NOMO-1 treated with DMSO at 0.1 percent for 48 hours (cell line): Measurements from ENCODE around the gene KCNQ2.
"Not testable (repeated sequence)": the region's sequence is repeated elsewhere in the genome, so short reads cannot be mapped to it uniquely, and the experiment has no call there.

Experiments
- DNase-seq: peaks from one replicate; lab custom pipeline; 2025; ENCODE audit not compliant: unreplicated experiment; lab: John Stamatoyannopoulos, UW

Gene KCNQ2

DNA sequence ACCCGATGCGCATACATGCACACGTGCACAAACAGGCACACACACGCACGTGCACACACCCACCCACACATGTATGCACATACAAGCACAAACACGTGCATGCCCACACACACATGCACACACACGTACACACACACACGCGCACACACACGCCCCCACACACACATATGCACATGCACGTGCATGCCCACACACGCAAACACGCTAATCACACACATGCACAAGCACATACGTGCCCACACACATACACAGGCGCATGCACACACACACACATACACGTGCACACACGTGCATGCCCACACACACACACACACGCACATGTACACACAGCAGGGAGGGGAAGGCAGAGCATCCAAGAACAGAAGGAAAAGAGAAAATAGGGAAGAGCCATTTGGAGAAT is 84.5 kb downstream of the KCNQ2 start:
- no peak for DNase-seq

DNA sequence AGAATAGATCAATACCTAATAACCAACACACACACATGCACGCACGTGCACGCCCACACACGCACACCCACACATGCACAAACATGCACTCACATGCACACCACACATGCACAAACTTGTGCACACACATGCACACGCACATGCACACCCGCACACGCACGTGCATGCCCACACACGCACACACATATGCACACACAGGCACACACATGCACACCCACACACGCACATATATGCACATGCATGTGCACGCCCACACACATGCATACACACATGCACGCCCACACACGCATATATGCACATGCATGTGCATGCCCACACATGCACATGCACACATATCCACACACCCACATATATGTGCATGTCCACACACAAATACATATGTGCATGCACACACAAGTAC is 85.1 kb downstream of the KCNQ2 start:
- no peak for DNase-seq

DNA sequence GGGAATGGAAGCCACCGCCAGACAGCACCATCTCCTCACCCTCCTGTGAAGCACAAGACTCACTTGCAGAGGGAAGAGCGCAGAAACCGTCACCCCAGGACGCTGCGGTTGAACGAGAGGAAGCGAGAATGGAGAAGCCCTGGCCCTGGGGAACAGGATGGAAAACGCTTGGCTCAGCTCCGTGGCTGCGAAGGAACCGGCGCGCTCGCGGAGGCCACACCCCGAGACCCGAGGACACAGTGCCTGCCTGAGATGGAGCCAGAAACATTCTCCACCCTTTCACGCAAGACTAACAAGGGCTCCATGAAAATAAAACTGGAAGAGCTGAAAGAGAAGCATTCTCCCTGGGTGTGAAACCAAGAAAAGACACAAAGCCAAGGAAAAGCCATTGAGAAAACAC is 86.0 kb downstream of the KCNQ2 start:
- no peak for DNase-seq

DNA sequence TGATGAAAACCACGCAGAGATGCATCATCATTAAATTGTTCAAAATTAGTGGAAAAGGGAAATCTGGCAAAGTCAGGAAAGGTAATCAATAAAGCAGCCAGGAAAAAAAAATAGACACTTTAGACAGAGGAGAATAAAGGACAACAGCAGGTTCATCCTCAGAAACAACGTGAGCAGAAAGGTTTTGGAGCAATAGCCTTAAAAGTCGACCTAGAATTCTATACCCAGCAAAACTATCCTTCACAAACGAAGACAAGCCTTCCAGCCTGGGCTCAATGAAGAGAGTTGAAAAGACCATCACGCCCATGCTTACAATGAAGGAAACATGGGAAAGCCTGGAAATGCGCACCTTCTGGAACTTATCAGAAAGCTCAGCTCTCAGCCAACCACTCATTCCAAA is 86.6 kb downstream of the KCNQ2 start:
- DNase-seq: no peak

DNA sequence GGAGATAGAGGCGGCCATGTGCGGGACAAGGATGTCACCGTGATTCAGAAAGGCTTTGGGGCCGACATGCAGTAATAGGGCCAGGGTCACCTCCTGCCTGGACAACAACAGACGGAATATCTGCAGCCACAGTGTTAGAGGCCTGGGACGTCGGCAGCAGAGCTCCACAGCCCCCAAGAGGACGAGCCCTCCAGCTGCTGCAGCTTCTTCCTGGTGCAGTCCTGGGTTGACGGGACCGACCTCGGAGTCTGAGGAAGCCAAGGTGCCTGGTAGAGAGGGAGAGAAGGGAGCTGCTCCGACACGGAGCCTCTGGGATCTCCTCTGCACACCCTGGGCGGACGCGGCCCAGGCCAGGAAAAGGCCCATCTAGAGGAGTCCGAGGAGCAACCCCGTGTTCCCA is 88.1 kb downstream of the KCNQ2 start:
- no peak for DNase-seq

DNA sequence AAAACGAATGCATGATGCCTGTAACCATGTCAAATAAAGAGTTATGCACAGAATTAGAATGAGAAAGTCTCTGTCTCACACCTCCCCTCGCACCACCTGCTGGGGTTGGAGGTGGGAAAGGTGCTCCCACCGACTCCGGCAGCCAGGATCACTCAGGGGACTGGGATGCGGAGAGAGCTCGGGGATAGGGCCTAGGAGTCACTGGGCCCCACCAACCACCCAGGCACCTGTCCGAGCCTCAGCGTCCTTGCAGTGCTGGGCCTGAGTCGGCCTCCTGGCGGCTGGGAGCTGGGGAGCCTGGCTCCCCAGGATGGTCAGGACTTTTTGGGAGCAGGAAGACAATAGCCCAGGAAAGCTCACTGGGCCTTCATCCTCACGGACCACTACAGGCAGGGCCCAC is 88.9 kb downstream of the KCNQ2 start:
- DNase-seq: no peak

DNA sequence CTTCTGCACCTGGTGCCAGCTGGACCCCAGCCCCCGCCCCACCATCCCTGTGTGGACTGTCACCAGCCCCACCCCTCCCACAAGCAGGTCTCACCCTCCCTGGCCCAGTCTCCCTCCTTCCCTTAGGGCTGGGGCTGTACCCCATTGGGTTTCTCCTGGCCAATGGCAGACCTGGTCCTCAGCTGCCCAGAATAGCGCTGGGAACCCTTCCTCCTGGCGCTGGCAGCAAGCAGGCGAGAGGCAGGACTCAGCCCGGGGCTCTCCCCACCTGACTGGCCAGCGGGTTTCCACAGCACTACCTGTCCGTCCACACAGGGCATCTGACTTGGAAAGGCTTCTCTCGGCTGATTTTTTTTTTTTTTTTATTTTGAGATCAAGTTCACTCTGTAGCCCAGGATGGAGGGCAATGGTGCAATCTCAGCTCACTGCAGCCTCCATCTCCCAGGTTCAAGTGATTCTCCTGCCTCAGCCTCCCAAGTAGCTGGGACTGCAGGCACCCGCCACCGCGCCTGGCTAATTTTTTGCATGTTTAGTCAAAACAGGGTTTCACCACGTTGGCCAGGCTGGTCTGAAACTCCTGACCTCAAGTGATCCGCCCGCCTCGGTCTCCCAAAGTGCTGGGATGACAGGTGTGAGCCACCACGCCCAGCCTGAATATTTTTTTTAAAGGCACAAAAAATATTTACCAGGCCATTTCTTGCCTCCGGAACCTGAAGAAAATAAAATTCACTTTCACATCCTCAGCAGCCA is 89.7 kb downstream of the KCNQ2 start:
- DNase-seq: no peak

DNA sequence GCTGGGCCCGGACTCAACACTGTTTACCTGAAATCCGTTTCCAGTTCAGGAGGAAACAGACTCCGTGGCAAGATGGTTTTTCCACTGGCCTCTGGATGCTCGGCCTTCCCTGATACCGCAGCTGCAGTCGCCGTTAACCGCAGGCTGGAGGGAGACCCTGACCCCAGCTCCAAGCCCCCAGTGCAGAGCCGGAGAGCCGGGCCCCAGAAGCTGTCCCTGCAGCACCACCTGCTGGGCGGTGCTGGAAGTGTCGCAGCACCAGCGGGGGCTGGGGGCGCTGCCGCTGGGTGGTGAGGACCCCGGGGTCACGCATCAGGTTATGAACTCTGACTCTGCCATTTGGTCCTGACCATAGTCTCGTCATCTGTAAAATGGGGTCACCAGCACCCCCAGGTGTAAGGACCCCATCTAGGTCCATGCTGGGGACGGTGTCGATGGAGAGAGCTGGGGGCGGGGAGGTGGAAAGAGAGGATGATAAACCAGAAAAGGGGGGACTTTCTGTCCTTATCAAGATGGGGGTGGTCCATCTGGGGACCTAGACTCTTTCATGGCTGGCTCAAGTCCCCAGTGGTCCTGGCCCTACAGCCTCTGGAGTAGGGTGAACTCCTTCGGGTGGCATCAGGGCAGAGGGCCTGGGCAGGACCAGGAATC is 90.5 kb downstream of the KCNQ2 start:
- DNase-seq: no peak

DNA sequence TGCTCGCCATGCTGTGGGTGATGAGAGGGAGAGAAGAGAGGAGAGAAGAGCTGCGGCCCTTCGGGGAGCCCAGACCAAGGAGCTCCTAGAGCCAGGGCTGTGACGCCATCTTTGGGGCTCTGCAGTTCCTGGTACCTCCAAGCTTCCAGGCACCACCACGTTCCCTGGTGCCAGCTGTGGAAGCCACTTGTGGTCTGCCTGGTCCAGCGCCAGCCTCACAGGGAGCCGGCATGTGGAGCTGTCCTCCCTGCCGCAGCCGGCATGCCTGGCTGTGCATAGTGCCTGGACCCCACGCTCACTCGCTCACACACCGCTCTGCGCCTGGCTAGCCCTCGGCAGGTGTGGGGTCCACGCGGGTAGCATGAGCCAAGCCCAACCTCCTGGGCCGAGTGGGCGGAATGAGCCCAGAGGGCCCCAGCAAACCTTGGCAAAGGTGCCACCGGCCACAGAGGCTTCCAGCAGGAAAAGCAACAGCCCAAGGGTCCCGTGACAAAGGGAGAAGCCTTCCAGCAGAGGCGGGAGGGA is 92.0 kb downstream of the KCNQ2 start:
- DNase-seq: no peak

DNA sequence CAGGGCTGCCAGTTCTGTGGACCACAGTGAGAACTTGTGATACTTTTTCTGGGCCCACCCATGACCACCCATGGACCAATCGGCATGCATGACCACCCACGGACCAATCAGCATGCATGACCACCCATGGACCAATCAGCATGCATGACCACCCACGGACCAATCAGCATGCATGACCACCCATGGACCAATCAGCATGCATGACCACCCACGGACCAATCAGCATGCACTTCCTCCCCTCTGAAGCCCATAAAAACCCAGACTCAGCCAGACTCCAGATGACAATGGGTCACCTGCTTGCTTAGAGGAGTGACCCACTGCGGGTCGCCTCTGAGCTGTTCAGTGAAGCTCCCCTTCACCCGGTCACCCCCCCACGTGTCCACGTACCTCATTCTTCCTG is 92.6 kb downstream of the KCNQ2 start:
- not testable (repeated sequence) for DNase-seq

DNA sequence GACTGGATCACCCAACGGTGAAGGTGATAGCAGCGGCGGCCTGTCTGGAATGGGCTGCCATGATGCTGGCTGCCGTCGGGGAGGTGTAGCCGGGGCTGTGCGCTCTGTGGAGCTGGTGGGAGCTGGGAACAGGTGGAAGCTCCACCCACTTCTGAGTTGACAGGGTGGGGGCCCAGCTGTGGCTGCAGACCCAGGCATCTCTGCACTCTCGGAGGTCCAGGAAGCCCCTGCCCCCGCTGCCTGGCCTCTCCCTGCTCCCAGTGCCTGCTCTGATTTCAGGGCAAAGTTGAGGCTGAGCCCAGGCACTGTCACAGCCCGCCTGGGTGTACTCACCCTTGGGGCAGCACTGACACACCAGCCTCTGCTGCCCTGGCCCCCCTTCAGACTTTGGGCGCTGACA is 93.2 kb downstream of the KCNQ2 start:
- DNase-seq: no peak

DNA sequence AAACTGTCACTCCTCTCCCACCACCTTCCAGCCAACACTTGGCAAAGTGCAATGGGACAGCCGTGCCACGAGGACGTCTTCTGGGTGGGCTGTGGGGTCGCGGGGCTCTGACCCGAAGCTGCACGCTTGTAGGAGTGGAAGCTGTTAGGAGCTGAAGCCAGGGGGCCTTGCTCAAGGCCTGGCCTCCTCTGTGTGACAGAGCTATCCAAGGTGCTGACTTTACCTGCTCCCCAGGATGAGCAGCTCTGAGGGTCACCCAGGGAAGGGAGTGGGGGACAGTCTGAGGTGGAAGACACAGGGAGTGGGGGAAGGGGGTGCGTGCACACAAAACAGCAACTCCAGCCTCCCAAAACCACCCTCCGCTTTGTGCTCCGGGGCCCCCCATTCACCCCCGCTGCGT is 93.8 kb downstream of the KCNQ2 start:
- no peak for DNase-seq

DNA sequence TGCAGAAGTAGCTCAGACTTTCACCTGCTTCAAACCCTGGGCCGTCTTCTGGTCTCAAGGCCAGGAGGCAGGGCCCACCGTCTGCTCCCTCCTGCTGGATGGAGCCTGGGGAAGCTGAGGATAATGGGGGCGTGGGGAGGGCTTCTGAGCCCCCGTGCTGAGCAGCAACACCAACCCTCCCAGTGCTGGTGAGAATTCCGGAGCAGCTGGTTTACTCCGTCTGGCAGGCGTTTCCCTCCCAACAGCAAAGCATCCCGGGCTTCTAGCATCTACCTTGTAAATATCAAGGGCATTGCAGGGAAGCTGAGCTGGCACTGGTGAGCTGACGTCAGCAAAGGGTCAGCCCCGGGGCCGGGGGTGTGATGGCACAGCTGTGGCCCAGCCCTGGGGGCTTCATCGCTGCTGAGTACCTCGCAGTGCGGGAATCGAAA is 94.5 kb downstream of the KCNQ2 start:
- DNase-seq: no peak

DNA sequence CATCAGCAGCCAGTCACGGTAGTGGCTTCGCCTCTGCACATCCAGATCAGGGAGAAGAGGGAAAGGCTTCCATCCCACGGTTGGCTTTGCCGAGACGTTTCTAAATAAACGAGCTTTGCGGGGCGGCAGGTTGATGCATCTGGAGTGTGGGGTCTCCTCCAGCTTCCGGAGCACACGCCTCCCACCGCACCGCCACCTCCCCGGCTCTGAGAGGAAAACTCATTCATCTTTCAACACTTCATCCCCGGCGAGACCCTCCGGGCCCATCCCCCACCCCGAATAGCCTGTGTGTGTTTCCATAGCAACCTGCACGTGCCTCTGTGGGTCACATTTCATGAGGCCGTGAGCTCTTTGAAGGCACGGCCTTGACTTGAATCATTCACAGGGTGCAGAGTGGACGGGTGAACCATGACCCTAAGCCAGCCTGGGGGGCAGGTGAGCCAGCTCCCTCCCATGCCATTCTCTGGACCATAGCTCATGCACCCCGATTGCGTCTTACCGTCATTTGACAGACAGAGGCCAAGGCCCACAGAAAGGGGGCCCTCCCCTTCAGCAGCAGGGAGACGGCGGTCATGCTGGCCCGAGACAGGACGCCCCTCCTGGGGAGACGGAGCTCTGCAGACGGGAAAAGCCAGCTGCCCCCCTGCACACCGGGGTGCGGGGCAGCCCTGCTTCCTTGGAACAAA is 95.1 kb downstream of the KCNQ2 start:
- DNase-seq: no peak

DNA sequence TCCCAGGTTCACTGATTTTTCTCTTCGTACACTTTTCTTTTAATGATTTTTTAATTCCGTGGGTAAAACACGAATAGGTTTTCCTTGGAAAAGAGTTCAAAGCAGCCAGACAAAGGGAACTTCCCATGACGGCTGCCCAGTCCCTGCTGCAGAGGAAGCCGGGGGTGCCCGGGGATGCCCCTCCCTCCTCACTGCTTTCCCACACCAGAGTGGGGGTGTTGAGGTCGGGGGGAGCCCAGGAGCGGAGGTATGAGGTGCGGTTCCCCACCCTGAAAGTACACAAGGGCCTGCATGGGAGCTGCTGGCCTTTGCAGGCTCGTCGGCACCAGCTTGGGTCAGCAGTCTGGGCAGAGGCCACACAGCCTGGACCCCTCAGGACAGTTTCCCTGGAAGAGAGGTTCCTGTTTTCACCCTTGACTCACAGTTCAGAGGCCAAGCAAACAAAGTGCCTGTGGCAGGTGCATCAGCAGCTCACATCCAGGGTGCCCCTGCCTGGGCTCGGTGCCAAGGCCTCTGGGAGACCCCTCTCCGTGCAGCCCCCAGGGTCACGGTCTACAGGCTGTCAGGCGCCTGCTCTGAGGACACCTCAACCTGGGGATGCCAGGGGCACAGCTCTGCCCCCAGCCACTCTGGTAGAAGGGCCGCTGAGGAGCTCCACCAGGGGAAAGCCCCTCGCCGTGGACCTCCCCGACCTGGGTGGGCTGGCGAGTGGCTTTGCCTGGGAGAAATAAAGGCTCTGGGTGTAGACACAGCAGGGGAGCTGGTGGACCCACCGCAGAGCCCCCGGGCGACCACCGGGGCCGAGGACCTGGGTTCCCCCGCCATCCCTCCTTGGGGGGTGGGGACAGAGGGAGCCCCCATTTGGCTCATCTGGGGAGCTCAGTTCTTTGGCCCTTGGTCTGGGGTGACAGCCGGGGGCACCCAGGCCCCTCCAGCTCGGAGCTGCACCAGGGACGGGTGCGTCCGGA is 95.9 kb downstream of the KCNQ2 start:
- no peak for DNase-seq

DNA sequence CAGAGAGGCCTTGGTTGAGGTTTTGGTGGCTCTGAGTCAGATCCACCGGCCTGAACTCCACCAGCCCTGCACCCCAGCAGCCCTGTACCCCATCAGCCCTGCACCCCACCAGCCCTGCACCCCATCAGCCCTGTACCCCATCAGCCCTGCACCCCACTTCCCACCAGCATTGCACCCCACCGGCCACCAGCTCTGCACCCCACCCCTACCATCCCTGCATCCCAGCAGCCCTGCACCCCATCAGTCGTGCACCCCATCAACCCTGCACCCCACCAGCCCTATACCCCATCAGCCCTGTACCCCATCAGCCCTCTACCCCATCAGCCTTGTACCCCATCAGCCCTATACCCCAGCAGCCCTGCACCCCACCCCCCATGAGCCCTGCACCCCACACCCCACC is 97.0 kb downstream of the KCNQ2 start:
- DNase-seq: no peak

DNA sequence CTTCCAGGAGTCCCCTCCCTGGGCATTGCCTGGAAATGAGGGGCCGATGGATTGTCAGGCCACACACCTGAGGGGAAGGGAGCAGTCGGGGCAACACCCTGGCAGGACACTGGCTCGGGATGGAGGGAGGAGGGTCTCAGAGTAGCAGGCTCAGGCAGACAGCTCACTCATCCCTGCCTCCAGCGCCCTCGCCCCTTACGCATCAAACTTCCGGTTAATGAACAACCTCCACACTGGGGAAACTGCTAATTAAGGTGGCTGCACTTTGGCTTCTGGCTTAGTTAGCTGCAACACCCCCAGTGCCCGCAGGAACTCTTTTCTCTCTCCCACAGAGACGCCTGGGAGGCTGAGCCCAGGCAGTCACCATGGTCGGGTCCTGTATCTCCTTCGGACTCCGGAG is 98.0 kb downstream of the KCNQ2 start:
- DNase-seq: no peak

DNA sequence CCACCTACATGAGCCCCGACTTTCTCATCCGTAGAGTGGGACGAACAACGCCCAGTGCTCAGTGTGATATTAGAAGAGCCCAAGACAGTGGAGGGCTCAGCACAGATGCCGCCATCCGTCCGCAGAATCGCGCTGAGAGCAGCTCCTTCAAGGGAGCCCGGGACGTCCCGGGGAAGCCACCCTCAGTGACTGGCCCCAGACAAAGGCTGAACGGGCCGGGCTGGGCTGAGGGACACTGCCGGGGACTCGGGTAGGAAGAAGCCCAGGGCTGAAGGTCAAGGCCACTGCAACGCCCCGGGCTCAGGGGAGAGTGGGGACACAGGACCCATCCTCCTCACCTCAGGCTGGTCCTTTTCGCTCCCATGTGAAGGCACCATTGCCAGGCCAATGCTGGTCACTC is 98.5 kb downstream of the KCNQ2 start:
- no peak for DNase-seq

DNA sequence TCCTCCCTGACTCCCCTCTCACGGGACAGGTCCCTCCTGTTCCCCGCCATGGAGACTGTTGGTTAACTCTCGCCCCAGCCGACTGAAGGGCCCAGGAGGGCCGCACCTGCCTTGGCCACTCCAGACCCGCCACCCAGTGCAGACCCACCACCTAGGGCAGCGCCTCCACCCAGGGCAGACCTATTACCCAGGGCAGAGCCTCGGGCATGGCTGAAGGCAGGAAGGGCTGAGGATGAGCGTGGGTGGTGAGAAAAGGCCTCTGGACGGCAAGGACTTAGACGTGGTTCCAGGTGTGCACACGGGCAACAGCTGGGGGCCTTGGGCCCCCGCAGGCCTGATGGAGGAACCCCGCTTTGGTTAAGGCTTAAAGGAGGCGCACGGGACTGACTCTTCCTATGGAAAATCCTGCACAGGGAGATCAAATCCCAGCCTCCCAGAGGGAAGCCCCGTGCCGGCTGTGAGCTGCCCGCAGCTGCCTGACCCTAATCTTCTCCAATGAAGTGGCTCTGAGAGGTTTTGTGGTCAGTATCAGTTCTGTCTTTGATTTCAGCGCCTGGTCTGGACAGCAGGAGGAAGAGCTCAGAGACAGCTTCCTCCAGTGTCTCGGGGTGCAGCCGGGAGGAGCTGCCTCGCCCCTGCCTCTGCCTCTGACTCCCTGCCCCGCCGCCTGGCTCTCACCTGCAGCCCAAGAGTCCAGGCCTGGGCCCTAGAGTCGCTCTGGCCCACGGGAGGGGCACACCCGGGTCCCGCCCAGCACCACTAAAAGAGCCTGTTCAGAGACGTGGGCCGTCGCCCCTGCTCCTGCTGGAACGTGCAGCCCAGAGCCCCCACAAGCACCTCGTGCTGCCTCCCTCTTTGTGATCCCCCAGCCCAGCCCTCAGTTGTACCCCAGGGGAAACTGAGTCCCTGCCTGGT is 99.2 kb downstream of the KCNQ2 start:
- DNase-seq: no peak

DNA sequence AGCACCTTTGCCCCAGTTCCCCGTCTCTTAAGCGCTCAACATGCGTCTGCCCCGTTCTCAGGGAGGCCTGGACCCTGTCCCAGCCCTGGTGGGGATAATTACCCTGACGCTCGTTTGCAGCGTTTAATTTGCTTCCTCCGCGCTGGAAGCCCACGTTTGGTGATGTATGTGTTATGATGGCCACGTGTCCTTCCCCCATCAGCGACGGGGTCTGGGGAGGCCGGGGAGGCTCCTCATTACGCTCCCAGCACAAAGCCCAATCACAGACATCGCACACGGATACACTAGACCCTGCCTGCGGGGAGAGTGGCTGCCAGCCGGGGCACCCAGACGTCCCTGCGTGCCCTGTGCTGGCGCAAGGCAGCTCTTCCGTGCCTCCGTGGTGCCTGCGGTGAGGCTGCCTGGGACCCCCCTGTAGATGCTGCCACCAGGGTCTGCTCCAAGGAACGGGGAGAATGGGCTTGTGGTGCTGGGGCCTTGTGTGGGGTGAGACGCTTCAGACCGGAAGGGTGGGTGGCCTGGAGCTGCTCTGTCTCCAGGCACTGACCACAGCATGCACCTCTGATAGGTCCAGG is 101.1 kb downstream of the KCNQ2 start:
- DNase-seq: no peak
